RWPE2 (cell line): Measurements from ENCODE around the gene ATP5F1E.

ENCODE experiments used
- ATAC-seq: fragments of 200-7000 bp; cut with Tn5 transposase; 3 replicates; pipeline ENCODE4 v1.9.1; 2021; ENCODE audit warnings: low read depth
- DNase-seq: peaks from one replicate; pipeline ENCODE4 v3.0.0-alpha.2; 2020; ENCODE audit warnings: low spot score
- H3K27ac ChIP-seq: fragments of 450-650 bp; 2 replicates; pipeline ENCODE4 v1.5.1; 2017; ENCODE audit warnings: mild to moderate bottlenecking; ENCODE audit not compliant: poor library complexity, severe bottlenecking
- H3K27me3 ChIP-seq: fragments of 250-450 bp; sonication (Bioruptor Pico); 2 replicates; pipeline ENCODE4 v1.5.1; 2021; ENCODE audit warnings: mild to moderate bottlenecking, moderate library complexity; ENCODE audit not compliant: insufficient read depth, poor library complexity, severe bottlenecking
- H3K36me3 ChIP-seq: fragments of 250-450 bp; sonication (Bioruptor Pico); 2 replicates; pipeline ENCODE4 v1.5.1; 2020; ENCODE audit warnings: low read depth, mild to moderate bottlenecking, moderate library complexity
- H3K4me1 ChIP-seq: fragments of 250-450 bp; sonication (Bioruptor Pico); 2 replicates; pipeline ENCODE4 v1.5.1; 2021; ENCODE audit warnings: mild to moderate bottlenecking, moderate library complexity; ENCODE audit not compliant: insufficient read depth, poor library complexity, severe bottlenecking
- H3K4me3 ChIP-seq: fragments of 250-450 bp; sonication (Bioruptor Pico); 2 replicates; pipeline ENCODE4 v1.5.1; 2021; ENCODE audit warnings: mild to moderate bottlenecking, moderate library complexity; ENCODE audit not compliant: severe bottlenecking
- H3K9me3 ChIP-seq: fragments of 250-450 bp; sonication (Bioruptor Pico); 2 replicates; pipeline ENCODE4 v1.5.1; 2021; ENCODE audit warnings: mild to moderate bottlenecking, moderate library complexity; ENCODE audit not compliant: severe bottlenecking
- TF ChIP-seq, protein P1 (sequence below): fragments of 450-650 bp; IDR thresholded peaks from one replicate; pipeline ENCODE4 v1.5.1; 2017; ENCODE audit warnings: mild to moderate bottlenecking, moderate library complexity; ENCODE audit not compliant: poor library complexity, severe bottlenecking

The ATP5F1E gene

GRCh38 chr20:58994390-58995159, 37.6 kb downstream of the ATP5F1E start:
- TF ChIP-seq, protein P1, sequence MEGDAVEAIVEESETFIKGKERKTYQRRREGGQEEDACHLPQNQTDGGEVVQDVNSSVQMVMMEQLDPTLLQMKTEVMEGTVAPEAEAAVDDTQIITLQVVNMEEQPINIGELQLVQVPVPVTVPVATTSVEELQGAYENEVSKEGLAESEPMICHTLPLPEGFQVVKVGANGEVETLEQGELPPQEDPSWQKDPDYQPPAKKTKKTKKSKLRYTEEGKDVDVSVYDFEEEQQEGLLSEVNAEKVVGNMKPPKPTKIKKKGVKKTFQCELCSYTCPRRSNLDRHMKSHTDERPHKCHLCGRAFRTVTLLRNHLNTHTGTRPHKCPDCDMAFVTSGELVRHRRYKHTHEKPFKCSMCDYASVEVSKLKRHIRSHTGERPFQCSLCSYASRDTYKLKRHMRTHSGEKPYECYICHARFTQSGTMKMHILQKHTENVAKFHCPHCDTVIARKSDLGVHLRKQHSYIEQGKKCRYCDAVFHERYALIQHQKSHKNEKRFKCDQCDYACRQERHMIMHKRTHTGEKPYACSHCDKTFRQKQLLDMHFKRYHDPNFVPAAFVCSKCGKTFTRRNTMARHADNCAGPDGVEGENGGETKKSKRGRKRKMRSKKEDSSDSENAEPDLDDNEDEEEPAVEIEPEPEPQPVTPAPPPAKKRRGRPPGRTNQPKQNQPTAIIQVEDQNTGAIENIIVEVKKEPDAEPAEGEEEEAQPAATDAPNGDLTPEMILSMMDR, result no peak
- Histone ChIP-seq H3K4me1 (no peaks in the 10 kb centered on the region), H3K36me3 (peaks cover 100% of the 10 kb centered on the region), H3K27me3 (no peaks in the 10 kb centered on the region), H3K9me3 (no peaks in the 10 kb centered on the region), H3K4me3 (no peak overlapping the region), H3K27ac (no peak overlapping the region)
- peak; percentile 70 for DNase-seq
- no peak for ATAC-seq

DNA sequence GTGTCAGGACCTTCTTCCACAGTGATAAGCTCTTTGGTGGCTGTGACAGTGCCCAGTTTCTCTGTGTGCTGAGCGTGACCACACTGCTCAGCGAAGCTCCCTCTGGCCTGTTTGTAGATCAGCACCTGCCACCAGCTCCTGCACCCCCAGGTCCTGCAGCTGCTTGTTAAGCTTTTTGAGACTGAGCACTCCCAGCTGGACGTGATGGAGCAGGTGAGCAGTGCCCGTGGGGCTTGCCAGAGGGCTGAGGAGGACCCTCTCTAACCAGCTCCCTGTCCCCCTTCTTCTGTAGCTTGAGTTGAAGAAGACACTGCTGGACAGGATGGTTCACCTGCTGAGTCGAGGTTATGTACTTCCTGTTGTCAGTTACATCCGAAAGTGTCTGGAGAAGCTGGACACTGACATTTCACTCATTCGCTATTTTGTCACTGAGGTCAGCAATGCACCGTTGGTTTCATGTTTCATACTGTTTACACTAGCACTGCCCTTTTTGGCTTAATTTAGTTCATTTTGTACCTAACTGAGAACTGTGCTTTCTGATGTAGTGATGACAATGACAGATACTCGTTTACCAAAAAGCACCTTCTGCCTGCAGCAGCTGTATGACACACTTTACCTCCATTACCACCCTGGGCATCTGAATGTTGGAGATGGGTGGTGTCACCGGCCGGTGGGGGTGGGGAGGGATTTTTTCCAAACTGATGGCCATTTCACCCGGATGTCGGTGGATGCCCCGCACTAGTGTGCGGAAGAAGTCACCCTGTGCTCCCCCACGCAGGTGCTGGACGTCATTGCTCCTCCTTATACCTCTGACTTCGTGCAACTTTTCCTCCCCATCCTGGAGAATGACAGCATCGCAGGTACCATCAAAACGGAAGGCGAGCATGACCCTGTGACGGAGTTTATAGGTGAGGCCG, 38.5 kb downstream of the ATP5F1E start:
- TF ChIP-seq, protein P1, result no peak
- ATAC-seq, result peak; percentile 4; the same call in 2 of the 3 replicates
- DNase-seq, result peak; percentile 75
- Histone ChIP-seq H3K27me3 (no peaks in the 10 kb centered on the region), H3K36me3 (peaks cover 100% of the 10 kb centered on the region), H3K27ac (no peak overlapping the region), H3K4me3 (no peak overlapping the region), H3K4me1 (no peaks in the 10 kb centered on the region), H3K9me3 (no peaks in the 10 kb centered on the region)

DNA sequence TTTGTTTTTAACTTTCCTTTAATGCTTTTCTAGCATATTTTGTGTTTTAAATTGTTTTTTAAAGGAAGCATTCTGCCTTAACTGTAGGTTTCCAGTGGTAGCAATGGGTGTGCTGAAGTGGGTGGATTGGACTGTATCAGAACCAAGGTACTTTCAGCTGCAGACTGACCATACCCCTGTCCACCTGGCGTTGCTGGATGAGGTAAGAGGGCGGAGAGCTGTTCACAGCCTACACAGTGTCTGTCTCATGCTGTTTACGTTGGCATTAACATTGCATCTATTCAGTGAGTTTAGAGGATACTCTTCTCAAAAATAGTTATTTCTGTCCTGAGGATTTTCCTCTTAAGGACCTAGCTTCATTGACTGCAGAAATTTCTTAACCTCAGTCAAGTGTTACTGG, 39.2 kb downstream of the ATP5F1E start:
- no peaks in the 10 kb centered on the region for H3K9me3 ChIP-seq
- H3K36me3 ChIP-seq, result peaks cover 100% of the 10 kb centered on the region

DNA sequence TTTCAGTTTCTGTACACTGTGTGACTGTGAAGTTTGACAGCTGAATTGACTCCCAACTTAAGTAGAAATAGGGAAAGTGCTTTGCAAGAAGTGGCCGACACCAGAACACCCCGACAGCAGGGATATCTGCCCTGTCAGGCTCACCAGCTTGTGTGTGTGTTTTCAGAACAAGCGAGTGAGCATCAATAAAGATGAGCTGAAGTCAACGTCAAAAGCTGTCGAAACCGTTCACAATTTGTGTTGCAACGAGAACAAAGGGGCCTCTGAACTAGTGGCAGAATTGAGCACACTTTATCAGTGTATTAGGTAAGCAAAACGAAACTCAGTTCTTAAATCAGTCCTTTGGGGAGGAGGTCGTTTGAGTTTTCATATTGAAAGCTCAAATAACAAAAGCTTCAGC, 40.4 kb downstream of the ATP5F1E start:
- no peak overlapping the region for H3K4me3 ChIP-seq
- H3K27ac ChIP-seq, result no peak overlapping the region
- no peaks in the 10 kb centered on the region for H3K9me3 ChIP-seq
- H3K4me1 ChIP-seq, result no peaks in the 10 kb centered on the region
- ATAC-seq, result no peak
- peak; percentile 40 for DNase-seq
- no peaks in the 10 kb centered on the region for H3K27me3 ChIP-seq
- TF ChIP-seq, protein P1, result no peak
- peaks cover 100% of the 10 kb centered on the region for H3K36me3 ChIP-seq

More for the DNA sequence above, 39.2 kb downstream of the ATP5F1E start:
- H3K27ac ChIP-seq, result no peak overlapping the region
- H3K4me3 ChIP-seq, result no peak overlapping the region
- DNase-seq (peak; percentile 55), ATAC-seq (no peak)
- H3K4me1 ChIP-seq, result no peaks in the 10 kb centered on the region
- no peaks in the 10 kb centered on the region for H3K27me3 ChIP-seq
- TF ChIP-seq, protein P1, result no peak
